ENCODE data around the gene DNAH2.

Gene DNAH2

GRCh38 chr17:7842380-7843256 is 125.1 kb downstream of the DNAH2 start (continued):
- TF ChIP-seq IKZF3 (tag by site-specific recombination; IDR thresholded peaks at IDR 0.05) = peak; percentile 86
- no peak for TF ChIP-seq ZNF621 (tag by site-specific recombination; IDR thresholded peaks at IDR 0.05)
- TF ChIP-seq ZNF658 (tag by site-specific recombination; IDR thresholded peaks at IDR 0.05) = no peak
- no peak for TF ChIP-seq ZNF184 (tag by site-specific recombination; IDR thresholded peaks at IDR 0.05)
- no peak; the same call in 1 of the 2 replicates for TF ChIP-seq CTCF (tag by site-specific recombination; IDR thresholded peaks at IDR 0.05)
- TF ChIP-seq ZNF248 (tag by site-specific recombination; IDR thresholded peaks at IDR 0.05) = no peak

- H3K27ac ChIP-seq (ENCODE audit: extremely low read depth, low read depth, low read length) = peak overlapping the region; percentile 96
- CTCF ChIA-PET = interaction anchor here (0.8 to 1.1 kb wide), 2 partner anchors 8 to 100 kb away, joined by 4 to 5 read pairs; no protein-coding TSS in a partner anchor
- POLR2A ChIA-PET = interaction anchor here (1.0 to 7.7 kb wide), 6 partner anchors 9 to 175 kb away, joined by 3 to 110 read pairs (median 4); partner anchors contain the start of genes CNTROB, CYB5D1, KDM6B and NAA38
These were observed 125.7 kb downstream of the DNAH2 start for GRCh38 chr17:7843257-7843535.

GRCh38 chr17:7843536-7844291 is 126.2 kb downstream of the DNAH2 start:
- no peaks in the 10 kb centered on the region for H3K9me3 ChIP-seq (ENCODE audit: control insufficient read depth, insufficient read depth, low read depth, low read length)
- peak overlapping the region; percentile 70 for H3K4me3 ChIP-seq (ENCODE audit: low read depth, low read length)
- POLR2A ChIA-PET = interaction anchor here (1.0 to 7.7 kb wide), 7 partner anchors 9 to 175 kb away, joined by 3 to 110 read pairs (median 5); partner anchors contain the start of genes CNTROB, CYB5D1, KDM6B and NAA38
- CTCF ChIA-PET = interaction anchor here (0.8 to 2.9 kb wide), 3 partner anchors 9 to 101 kb away, joined by 4 to 12 read pairs (median 5); partner anchors contain the start of gene NAA38
- H3K4me1 ChIP-seq (ENCODE audit: control insufficient read depth, insufficient read depth, low read length) = peaks cover 17% of the 10 kb centered on the region
- peaks cover 9 to 33% of the 10 kb centered on the region in 2 experiments for H3K36me3 ChIP-seq (ENCODE audit: control insufficient read depth in 2 of 2, insufficient read depth in 1 of 2, low read length in 2 of 2)
- H3K27ac ChIP-seq (ENCODE audit: extremely low read depth, low read depth, low read length) = peak overlapping the region; percentile 96
- TF ChIP-seq GLIS1 (tag by site-specific recombination; IDR thresholded peaks at IDR 0.05) (peak; percentile 50; the same call in 1 of the 2 replicates), PRDM2 (tag by site-specific recombination; IDR thresholded peaks at IDR 0.05; ENCODE audit: borderline replicate concordance) (no peak), ZNF248 (tag by site-specific recombination; IDR thresholded peaks at IDR 0.05) (no peak), ZNF404 (tag by site-specific recombination; IDR thresholded peaks at IDR 0.05) (no peak)

More at GRCh38 chr17:7843257-7843535, 125.7 kb downstream of the DNAH2 start:
- Histone ChIP-seq H3K36me3 (ENCODE audit: control insufficient read depth in 2 of 2, insufficient read depth in 1 of 2, low read length in 2 of 2) (peaks cover 9 to 31% of the 10 kb centered on the region in 2 experiments), H3K4me1 (ENCODE audit: control insufficient read depth, insufficient read depth, low read length) (peaks cover 20% of the 10 kb centered on the region), H3K9me3 (ENCODE audit: control insufficient read depth, insufficient read depth, low read depth, low read length) (no peaks in the 10 kb centered on the region), H3K4me3 (ENCODE audit: low read depth, low read length) (peak overlapping the region; percentile 70)
- TF ChIP-seq SCRT2 (tag by site-specific recombination; IDR thresholded peaks at IDR 0.05) (0 out of 2 replicates have a peak, but pooled peaks have one; percentile 29), ZNF677 (tag by site-specific recombination; IDR thresholded peaks at IDR 0.05) (no peak), ZNF366 (tag by site-specific recombination; conservative IDR thresholded peaks at IDR 0.05) (no peak), KLF16 (tag by site-specific recombination; IDR thresholded peaks at IDR 0.05) (no peak), ZNF138 (tag by site-specific recombination; IDR thresholded peaks at IDR 0.05; ENCODE audit: borderline replicate concordance) (no peak), HIC1 (tag by site-specific recombination; IDR thresholded peaks at IDR 0.05) (peak; percentile 1; the same call in 1 of the 2 replicates), ZSCAN4 (tag by site-specific recombination; IDR thresholded peaks at IDR 0.05) (no peak)

All from HEK293 (cell line).